Ammon's horn (tissue), 1 donor: Measurements from ENCODE around the gene STOML1.

Experiments used
- DNase-seq: peaks from one replicate; pipeline ENCODE4 v3.0.0-alpha.2; 2016; ENCODE audit warnings: low spot score

STOML1 gene

GRCh38 chr15:73930371-73930770 lies 61.7 kb downstream of the STOML1 start:
- DNase-seq = no peak

GRCh38 chr15:73928971-73929627 lies 63.0 kb downstream of the STOML1 start:
- no peak for DNase-seq
